ENCODE results near the gene PHF8.

Gene PHF8

DNA sequence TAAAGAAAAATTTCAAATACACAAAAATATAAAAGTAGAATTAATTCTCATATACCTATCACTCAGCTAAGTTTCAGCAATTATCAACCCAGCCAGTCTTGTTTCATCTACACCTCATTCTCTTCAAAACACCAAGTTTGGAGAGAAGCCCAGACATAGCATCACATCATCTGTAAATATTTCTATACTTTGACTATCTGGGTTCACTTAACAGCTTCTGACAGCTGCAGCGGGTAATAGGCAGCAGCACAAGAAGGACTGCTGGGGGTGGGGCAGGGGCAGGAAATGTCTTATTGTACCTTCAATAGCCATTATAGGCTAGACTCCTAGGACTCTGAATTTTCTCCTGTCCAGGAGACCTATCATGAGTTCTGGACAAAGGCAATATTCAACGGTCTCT, 54.1 kb downstream of the PHF8 start:
- H3K27me3 ChIP-seq (replicated peaks; ENCODE audit: control insufficient read depth, insufficient read depth, low read length) = no peaks in the 10 kb centered on the region
- no peak overlapping the region for H3K4me3 ChIP-seq (replicated peaks; ENCODE audit: low read depth, low read length)
- no peak for DNase-seq (ENCODE audit: extremely low read depth, insufficient read length)
- H3K36me3 ChIP-seq (ENCODE audit: control insufficient read depth, insufficient read depth, low read length) = peaks cover 2% of the 10 kb centered on the region
- TF ChIP-seq, protein P1, sequence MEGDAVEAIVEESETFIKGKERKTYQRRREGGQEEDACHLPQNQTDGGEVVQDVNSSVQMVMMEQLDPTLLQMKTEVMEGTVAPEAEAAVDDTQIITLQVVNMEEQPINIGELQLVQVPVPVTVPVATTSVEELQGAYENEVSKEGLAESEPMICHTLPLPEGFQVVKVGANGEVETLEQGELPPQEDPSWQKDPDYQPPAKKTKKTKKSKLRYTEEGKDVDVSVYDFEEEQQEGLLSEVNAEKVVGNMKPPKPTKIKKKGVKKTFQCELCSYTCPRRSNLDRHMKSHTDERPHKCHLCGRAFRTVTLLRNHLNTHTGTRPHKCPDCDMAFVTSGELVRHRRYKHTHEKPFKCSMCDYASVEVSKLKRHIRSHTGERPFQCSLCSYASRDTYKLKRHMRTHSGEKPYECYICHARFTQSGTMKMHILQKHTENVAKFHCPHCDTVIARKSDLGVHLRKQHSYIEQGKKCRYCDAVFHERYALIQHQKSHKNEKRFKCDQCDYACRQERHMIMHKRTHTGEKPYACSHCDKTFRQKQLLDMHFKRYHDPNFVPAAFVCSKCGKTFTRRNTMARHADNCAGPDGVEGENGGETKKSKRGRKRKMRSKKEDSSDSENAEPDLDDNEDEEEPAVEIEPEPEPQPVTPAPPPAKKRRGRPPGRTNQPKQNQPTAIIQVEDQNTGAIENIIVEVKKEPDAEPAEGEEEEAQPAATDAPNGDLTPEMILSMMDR (IDR thresholded peaks at IDR 0.05; ENCODE audit: insufficient read depth, low read length, poor library complexity, severe bottlenecking) = no peak

DNA sequence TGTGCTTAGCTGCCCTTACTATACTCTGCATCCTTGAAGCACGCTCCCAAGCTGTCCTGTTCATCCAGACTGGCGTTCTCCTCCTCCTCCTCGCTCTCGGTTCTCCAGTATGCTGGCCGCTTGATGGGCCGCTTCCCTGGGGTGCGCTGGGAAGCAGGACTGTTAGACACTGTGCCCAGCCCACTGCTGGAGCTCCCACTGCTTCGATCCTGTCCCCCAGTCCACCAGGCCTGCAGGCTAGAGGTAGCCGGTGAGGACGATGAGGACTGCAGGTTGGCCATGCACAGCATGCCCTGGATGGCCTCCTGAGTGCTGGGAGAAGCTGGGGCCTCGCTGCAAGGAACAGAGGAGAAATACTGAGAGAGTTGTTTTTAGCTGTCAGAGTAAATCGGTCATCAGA, 59.4 kb downstream of the PHF8 start:
- H3K4me3 ChIP-seq (replicated peaks; ENCODE audit: low read depth, low read length) = no peak overlapping the region
- peaks cover 2% of the 10 kb centered on the region for H3K36me3 ChIP-seq (ENCODE audit: control insufficient read depth, insufficient read depth, low read length)
- DNase-seq (ENCODE audit: extremely low read depth, insufficient read length) = no peak
- H3K27me3 ChIP-seq (replicated peaks; ENCODE audit: control insufficient read depth, insufficient read depth, low read length) = no peaks in the 10 kb centered on the region
- TF ChIP-seq, protein P1 (IDR thresholded peaks at IDR 0.05; ENCODE audit: insufficient read depth, low read length, poor library complexity, severe bottlenecking) = no peak

DNA sequence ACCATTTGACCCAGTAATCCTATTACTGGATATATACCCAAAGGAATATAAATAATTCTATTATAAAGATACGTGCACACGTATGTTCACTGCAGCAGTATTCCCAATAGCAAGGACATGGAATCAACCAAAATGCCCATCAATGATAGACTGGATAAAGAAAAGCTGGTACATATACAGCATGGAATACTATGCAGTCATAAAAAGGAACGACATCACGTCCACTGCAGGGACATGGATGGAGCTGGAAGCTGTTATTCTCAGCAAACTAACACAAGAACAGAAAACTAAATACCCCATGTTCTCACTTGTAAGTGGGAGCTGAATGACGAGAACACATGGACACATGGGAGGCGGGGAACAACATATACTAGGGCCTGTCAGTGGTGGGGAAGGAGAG, 69.7 kb downstream of the PHF8 start:
- Histone ChIP-seq H3K36me3 (ENCODE audit: control insufficient read depth, insufficient read depth, low read length) (no peaks in the 10 kb centered on the region), H3K27me3 (replicated peaks; ENCODE audit: control insufficient read depth, insufficient read depth, low read length) (no peaks in the 10 kb centered on the region), H3K4me3 (replicated peaks; ENCODE audit: low read depth, low read length) (no peak overlapping the region)
- DNase-seq (ENCODE audit: extremely low read depth, insufficient read length) = no peak
- TF ChIP-seq, protein P1 (IDR thresholded peaks at IDR 0.05; ENCODE audit: insufficient read depth, low read length, poor library complexity, severe bottlenecking) = no peak

DNA sequence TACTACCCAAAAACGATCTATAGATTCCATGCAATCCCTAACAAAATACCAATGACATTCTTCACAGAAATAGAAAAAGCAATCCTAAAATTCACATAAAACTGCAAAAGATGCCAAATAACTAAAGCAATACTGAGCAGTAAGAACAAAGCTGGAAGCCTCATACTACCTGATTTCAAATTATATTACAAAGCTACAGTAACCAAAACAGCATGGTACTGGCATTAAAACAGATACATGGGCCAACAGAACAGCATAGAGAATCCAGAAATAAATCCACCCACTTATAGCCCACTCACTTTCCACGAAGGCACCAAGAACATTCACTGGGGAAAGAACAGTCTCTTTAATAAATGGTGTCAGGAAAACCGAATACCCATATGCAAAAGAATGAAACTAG, 74.7 kb downstream of the PHF8 start:
- TF ChIP-seq, protein P1 (IDR thresholded peaks at IDR 0.05; ENCODE audit: insufficient read depth, low read length, poor library complexity, severe bottlenecking) = no peak
- no peak overlapping the region for H3K4me3 ChIP-seq (replicated peaks; ENCODE audit: low read depth, low read length)
- H3K36me3 ChIP-seq (ENCODE audit: control insufficient read depth, insufficient read depth, low read length) = no peaks in the 10 kb centered on the region
- no peaks in the 10 kb centered on the region for H3K27me3 ChIP-seq (replicated peaks; ENCODE audit: control insufficient read depth, insufficient read depth, low read length)
- DNase-seq (ENCODE audit: extremely low read depth, insufficient read length) = no peak

DNA sequence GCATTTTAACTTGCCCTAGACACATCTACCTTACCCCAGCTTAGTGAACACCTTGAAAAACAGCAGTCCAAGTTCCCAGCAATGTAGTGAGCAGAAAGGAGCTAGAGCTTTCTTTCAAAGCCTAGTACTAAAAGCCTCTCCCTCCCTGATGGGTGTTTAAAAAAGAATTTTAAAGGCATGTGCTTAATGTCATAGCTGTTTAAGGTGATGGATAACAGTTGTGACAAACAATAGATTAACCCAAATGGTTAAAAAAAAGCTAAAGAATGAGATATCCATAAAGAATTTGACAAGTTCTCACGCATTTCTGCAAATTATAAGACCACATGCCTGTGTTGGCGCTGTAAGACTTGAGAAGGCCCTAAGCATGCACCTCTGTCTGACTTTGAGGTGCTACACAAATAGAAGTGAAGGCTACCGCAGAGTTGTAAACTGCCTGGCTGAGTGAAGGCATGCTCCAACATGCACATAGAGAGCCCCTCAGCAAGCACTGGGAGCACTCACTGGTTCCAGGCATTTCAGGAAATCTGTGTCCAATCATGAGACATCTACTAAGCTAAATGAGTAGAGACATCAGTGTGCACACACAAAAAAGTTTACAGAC, 94.0 kb downstream of the PHF8 start:
- TF ChIP-seq, protein P1 (IDR thresholded peaks at IDR 0.05; ENCODE audit: insufficient read depth, low read length, poor library complexity, severe bottlenecking) = no peak
- H3K36me3 ChIP-seq (ENCODE audit: control insufficient read depth, insufficient read depth, low read length) = no peaks in the 10 kb centered on the region; the same call in 1 of the 2 replicates
- no peak overlapping the region for H3K4me3 ChIP-seq (replicated peaks; ENCODE audit: low read depth, low read length)
- no peak for DNase-seq (ENCODE audit: extremely low read depth, insufficient read length)
- no peaks in the 10 kb centered on the region for H3K27me3 ChIP-seq (replicated peaks; ENCODE audit: control insufficient read depth, insufficient read depth, low read length)

DNA sequence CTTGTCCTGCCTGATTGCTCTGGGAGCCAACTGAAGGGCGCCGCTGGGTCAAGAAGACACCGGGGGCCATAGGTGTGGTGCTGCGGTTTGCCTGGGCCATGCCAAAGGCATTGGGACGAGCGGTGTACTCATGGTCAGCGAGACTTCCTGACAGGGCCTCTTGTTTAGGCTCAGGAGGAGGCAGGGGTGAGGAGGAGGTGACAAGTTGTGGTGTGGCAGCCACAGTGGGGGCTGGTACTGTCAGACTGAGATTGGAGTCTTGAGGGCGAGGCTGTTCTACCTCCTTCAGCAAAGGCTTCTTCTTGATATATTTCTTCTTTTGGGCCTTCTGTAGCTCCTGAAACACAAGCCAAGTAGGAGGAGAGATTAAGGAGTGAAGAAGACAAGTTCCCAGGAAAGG, 104.1 kb downstream of the PHF8 start:
- Histone ChIP-seq H3K4me3 (replicated peaks; ENCODE audit: low read depth, low read length) (no peak overlapping the region), H3K36me3 (ENCODE audit: control insufficient read depth, insufficient read depth, low read length) (peaks cover 5% of the 10 kb centered on the region), H3K27me3 (replicated peaks; ENCODE audit: control insufficient read depth, insufficient read depth, low read length) (no peaks in the 10 kb centered on the region)
- DNase-seq (ENCODE audit: extremely low read depth, insufficient read length) = no peak
- TF ChIP-seq, protein P1 (IDR thresholded peaks at IDR 0.05; ENCODE audit: insufficient read depth, low read length, poor library complexity, severe bottlenecking) = no peak

Data from GM06990 (cell line).